GM12891 (cell line): ENCODE data around the gene ABTB2.

Experiments used
- POLR2A ChIP-seq: IDR thresholded peaks from 2 replicates; pipeline ENCODE4 v1.6.1; 2011; ENCODE audit warnings: low read depth, low read length, control low read depth
- POLR2AphosphoS5 ChIP-seq: IDR thresholded peaks from 2 replicates; pipeline ENCODE4 v1.6.1; 2011; ENCODE audit warnings: low read depth, low read length, control low read depth
- SPI1 ChIP-seq: IDR thresholded peaks from 2 replicates; pipeline ENCODE4 v1.6.1; 2011; ENCODE audit warnings: low read depth, low read length, control low read depth
- TAF1 ChIP-seq: IDR thresholded peaks from 2 replicates; pipeline ENCODE4 v1.6.1; 2011; ENCODE audit warnings: low read depth, low read length, control low read depth

DNA sequence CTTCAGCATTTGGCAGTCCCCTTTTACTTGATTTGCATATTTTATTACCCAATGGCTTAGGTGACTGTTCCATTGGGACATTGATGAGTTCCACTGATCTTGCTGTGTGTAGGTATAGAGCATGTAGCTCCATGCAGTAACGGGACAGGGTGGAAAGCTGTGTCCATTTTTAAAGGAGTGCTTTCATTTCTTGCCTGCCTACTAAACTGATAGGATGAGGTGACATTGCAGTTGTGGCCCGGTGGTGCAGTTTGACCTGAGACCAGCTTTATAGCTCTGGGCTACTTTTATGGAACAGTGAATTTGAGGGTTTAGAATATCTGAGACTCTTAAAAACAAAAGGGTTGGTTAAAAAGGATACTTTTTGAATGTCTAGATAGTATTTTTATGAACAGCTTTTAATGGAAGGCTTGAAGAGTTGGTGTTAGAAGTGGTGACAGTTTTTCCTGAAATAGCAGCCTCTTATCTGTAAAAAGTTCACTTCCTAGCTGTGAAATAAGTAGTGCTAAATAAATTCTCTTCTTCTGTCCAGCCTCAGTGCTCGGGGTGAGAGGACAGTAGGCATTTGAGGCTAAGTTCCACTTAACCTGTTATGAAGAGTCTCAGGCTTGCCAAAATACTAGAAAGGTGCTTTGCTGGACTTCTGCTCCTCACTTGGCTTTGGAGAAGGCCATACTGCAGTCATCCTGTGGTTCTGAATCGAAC, 225.4 kb downstream of the ABTB2 start:
- TF ChIP-seq POLR2A (no peak), POLR2AphosphoS5 (no peak), SPI1 (no peak), TAF1 (no peak)
